CD4-positive, alpha-beta T cell treated with Interleukin-10 for 1 hour (primary cell): ENCODE data around the gene HSP90AB1.
A peak's percentile ranks its signal among the peaks of the same experiment; 100 is the strongest.

ENCODE experiments used
- DNase-seq: peaks from one replicate; pipeline ENCODE4 v3.0.0-alpha.2; 2020

Gene HSP90AB1

GRCh38 chr6:44292661-44293365, 45.9 kb downstream of the HSP90AB1 start:
- DNase-seq: no peak

DNA sequence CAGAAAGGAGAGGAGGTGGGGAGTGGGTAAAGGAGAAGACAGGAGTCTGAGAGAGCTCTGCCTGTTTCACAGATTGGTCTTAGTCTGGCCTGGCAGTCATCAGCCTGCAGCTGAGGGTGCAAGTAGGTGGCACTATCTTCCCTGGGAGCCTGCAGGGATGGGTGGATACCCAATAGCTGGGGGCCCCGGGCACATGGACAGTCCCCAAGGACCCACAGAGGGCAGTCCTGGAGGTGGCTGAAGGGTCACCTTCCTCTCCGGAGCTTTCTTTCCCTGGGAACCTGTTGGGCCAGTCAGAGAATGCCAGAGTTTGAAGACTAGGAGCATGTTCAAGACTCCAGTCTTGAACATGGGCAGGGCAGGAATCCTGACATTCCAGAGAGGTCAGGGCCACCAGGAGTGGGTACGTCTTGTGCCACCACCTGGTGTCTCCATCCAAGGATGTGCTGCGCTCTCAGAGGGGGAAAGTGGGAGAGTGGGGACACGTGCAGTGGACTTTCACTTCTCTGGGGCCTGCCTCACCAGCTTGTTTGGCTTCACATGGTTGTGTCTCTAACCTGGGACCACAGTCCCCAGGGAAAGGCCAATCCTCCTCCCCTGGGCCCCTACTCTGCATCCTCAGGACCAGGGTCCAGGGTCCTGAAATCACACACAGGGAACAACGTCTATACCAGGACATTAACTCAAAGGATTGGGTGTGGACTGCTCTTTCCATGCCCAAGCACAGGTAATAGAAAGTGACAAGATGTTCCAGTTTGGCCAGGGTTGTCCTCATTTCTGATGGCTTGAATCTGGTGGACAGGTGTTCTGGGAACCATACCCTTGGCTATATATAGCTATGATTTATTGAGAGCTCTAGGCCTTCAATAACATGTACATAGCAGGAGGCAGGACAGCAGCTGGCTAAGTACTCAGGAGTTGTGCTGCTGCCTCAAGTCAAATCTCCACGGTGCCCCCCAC, 48.2 kb downstream of the HSP90AB1 start:
- no peak for DNase-seq

- peak; percentile 32 for DNase-seq
These were observed 50.5 kb downstream of the HSP90AB1 start for GRCh38 chr6:44297063-44298038.

DNA sequence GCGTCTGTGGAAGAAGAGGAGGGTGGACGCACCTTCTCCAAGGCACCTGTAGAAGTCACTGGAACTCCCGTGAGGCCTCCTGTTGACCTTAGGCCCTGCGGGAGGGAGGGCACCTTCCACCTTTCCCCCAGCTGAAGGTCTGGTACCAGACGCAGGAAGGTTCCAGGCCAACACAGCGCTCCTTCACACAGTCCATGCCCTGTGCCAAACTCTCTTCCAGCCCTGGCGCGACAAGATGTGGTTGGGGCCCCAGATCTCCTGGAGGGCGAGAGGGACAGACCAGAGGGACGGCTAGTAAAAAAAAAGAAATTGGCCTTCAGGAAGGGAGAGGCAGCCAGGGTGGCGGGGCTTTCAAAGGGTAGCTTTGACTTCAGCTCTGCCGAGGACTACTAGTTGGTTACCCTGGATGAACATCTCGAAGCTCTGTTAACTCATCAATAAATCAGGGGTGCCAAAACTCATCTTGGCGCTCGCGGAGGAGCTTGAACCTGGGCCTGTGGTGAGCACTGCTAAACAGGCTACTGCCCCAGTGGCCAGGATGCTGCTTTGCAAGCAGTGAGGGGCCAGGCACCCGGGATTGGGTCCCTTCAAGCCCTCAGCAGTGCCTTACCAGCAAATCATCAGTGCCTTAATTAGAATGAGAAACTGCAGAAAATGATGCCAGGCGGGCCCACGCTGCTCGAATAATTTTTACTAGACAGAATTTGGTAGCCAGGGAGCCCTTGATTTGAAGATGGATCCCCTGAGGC, 51.3 kb downstream of the HSP90AB1 start:
- DNase-seq: no peak

DNA sequence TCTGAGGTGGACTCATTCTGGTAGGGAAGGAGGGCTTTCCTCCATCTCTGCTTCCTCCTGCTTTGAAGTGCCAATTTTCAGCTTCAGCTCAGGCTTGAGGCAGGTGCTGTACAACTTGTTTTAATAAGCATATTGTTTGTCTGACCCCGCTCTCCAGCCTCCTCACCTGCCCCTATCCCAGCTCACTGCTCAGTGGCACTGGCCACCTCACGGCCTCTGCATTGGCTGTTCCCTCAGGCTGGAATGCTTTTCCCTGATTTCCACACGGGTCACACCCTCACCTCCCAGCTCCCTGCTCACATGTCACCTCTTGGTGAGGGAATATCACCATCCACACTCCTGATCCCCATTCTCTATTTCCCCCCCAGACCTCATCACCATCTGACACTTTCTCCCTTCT, 52.0 kb downstream of the HSP90AB1 start:
- no peak for DNase-seq

GRCh38 chr6:44300292-44300823, 53.5 kb downstream of the HSP90AB1 start:
- no peak for DNase-seq

DNA sequence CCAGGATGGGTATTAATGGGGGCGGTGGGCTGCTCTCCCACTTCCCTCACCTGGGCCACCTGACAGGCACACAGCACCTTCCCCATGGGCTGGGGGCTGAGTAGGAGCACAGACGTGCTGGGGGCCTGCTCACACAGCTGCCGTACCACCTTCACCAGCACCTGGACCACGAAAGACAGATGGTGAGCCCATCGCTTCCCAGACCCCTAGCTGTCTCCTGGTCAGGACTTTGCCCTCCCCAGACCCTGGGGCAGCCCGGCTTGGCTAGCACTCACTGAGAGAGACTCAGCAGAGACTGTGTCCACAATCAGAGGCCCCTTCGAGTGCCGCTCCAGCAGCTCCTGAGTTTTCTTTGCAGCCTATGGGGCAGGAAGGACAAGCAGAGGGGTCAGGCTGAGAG, 54.2 kb downstream of the HSP90AB1 start:
- DNase-seq: no peak

DNA sequence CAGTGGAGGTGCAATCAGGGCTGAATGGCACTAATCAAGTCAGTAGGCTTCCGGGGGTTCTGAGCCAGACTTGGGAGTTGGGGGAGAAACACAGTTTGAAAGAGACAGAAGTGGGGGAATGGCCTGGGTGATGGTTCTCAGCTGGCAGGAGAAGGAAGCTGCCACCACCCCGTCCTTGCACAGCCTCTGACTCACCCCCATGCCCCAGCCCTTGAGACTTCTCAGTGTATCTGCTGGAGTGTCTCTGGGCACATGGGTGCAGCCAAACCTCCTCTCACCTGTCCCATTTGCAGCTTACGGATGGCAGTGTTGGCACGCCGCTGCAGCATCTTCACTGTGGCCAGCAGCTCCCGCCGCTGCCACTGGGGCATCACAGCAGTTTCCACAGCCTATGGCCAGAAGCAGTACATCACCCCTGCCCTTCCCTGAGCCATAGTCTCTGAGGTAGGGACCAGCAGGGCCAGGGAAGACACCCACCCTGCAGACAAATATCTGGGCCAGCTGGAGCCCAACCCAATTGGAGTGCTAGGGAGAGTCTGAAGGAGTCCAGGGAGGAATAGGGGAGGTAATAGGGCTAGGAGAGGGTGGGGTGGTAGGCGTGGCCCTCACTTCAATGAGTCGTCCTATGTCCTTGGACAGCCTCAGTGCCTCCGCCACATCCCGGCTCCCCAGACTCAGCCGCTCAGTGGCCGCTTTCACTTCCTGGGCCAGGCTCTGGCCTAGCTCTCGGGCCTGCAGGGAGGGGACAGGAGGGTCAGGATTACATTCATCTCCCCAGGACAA, 55.1 kb downstream of the HSP90AB1 start:
- no peak for DNase-seq

DNA sequence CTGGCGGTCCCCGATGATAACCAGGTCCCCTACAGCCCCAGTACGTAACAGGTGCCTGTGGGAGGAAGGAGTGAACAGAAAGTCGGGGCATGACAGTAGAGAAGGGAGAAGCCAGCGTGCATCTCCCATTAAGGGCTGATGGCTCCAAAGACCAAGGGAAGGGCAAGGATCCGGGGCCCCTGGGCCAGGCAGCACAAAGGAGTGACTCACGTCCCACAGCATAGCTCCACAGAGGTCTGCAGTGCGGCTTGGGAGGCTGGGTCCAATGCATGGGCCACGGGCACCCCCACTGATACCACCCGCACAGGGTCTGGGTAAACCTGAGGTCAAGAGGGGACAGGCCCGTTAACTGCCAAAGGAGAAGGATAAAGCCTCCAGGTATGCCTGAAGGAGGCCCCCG, 56.0 kb downstream of the HSP90AB1 start:
- no peak for DNase-seq
